ENCODE data around the gene GALNT14.
"Not testable (repeated sequence)": the region's sequence is repeated elsewhere in the genome, so short reads cannot be mapped to it uniquely, and the experiment has no call there.

The GALNT14 gene, protein sequence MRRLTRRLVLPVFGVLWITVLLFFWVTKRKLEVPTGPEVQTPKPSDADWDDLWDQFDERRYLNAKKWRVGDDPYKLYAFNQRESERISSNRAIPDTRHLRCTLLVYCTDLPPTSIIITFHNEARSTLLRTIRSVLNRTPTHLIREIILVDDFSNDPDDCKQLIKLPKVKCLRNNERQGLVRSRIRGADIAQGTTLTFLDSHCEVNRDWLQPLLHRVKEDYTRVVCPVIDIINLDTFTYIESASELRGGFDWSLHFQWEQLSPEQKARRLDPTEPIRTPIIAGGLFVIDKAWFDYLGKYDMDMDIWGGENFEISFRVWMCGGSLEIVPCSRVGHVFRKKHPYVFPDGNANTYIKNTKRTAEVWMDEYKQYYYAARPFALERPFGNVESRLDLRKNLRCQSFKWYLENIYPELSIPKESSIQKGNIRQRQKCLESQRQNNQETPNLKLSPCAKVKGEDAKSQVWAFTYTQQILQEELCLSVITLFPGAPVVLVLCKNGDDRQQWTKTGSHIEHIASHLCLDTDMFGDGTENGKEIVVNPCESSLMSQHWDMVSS

DNA sequence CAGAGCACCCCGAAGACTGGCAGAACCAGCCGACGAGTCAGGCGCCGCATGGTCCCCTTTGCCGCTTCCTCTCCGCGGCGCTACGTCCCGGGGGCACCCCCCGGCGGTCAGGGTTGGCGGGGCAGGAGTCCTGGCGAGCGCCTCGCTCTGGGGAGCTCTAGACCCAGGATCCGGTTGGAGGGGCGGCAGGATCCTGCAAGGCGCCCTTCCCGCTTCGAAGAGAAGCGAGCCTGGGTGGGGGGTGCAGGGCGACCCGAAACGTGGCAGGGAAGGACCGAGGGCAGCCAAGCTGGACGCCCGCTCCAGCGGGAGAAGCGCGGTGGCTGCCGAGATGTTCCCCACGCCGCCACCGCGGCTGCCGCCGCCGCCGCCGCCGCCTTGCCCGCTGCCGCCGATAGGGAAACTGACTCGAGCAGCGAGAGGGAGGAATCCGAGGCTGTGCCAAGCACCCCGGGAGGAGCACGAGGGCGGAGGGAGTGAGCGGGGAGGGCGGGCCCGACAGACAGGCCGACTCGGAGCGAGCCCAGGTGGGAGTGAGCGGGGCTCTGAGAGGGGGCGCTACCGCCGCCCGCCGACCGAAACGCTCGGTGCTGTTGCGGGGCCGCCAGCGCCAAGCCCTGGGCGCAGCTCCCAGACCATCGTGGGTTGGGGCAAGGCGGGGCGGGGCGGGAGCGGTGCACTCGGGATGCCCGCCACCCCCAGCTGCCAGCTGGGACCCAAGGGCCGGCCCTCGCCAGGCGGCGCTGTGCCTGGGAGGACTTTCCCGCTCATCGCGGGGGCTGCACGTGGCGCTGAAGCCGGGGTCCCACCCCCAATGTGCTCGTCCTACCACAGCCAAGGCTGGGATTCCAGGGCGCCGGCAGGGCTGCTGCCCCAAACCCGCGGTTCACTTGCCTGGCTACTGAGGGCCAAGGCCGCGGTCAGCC, at the start of gene GALNT14:
TSS of gene GALNT14 (minus strand) at position 404 of the 926 bp plus-strand sequence. CDS start at position 50, 354 bp downstream.
- H3K4me3 ChIP-seq (ENCODE audit: low read depth, low read length) = no peak within 1 kb of the TSS
- TF ChIP-seq, protein P1, sequence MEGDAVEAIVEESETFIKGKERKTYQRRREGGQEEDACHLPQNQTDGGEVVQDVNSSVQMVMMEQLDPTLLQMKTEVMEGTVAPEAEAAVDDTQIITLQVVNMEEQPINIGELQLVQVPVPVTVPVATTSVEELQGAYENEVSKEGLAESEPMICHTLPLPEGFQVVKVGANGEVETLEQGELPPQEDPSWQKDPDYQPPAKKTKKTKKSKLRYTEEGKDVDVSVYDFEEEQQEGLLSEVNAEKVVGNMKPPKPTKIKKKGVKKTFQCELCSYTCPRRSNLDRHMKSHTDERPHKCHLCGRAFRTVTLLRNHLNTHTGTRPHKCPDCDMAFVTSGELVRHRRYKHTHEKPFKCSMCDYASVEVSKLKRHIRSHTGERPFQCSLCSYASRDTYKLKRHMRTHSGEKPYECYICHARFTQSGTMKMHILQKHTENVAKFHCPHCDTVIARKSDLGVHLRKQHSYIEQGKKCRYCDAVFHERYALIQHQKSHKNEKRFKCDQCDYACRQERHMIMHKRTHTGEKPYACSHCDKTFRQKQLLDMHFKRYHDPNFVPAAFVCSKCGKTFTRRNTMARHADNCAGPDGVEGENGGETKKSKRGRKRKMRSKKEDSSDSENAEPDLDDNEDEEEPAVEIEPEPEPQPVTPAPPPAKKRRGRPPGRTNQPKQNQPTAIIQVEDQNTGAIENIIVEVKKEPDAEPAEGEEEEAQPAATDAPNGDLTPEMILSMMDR (IDR thresholded peaks at IDR 0.05; ENCODE audit: borderline replicate concordance, insufficient read depth, low read depth, low read length) = peak; percentile 42; the same call in 1 of the 2 replicates

DNA sequence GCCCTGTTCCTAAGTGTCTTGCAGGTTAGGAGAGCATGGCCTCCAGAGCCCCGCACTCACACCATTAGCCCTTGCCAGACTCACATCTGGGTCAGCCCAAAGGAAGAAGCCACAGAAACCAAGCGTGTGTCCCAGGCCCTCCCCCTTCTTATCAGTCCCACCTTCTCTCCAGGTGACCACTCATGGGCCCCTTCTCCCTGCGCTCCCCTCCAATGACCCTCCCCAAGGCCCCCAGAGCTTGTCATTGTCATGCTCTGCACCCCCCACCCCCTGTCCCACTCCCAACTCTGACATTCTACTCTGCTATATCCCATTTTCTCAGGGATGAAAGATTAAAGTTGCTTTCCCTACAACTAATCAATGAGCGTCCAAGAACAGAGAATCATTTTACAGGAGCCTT, 48.9 kb upstream of the GALNT14 start:
- TF ChIP-seq, protein P1 (IDR thresholded peaks at IDR 0.05; ENCODE audit: borderline replicate concordance, insufficient read depth, low read depth, low read length) = no peak
- H3K4me3 ChIP-seq (ENCODE audit: low read depth, low read length) = no peak overlapping the region

DNA sequence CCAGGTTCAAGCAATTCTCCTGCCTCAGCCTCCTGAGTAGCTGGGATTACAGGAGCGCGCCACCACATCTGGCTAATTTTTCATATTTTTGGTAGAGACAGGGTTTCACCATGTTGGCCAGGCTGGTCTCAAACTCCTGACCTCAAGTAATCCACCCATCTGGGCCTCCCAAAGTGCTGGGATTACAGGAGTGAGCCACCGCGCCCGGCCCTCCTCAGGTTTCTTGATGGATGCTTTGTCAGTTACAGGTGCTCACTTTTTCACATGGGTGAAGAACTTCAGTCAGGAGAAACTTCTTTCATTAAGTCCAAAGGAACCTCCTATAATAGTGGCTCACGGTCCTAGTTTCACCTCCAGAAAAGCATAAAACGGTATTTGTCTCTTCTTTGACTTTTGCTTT, 45.7 kb upstream of the GALNT14 start:
- H3K4me3 ChIP-seq (ENCODE audit: low read depth, low read length) = not testable (repeated sequence)

DNA sequence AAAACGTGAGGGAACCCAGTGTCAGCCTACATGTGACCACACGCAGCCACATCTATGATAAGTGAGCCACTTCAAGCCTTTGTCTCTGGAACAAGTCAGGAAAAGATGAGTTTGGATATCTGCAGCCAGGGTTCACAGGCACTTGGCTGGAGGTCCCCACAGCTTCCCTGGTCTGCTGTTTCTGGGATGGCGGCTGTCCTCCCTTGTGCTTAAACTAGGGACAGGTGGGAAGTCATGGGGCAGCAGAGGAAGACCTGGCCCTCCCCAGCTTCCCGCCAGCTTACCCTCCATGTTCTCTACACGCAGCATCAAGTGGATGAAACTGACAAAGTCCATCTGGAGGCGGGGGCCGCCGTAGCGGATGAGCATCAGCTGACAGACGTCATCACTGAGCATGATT, 38.5 kb upstream of the GALNT14 start:
- no peak overlapping the region for H3K4me3 ChIP-seq (ENCODE audit: low read depth, low read length)
- TF ChIP-seq, protein P1 (IDR thresholded peaks at IDR 0.05; ENCODE audit: borderline replicate concordance, insufficient read depth, low read depth, low read length) = no peak

DNA sequence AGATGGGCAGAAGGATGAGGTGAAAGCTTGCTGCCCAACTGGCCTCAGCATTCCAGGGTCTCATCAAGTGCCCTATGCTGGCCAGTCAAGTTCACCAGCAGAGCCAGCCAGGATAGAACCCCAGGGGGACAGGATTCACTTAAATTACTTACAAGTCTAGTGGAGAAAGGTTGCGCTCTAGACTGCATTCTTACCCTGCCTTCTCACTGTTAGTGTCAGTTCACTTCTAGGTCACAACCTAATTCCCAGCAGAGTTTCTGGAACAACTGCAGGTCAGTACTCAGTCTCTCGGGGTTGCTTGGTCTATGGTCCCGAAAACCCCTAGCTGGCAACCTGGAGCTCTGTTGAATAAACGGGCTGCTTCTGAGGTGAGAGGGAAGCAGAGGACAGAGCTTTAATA, 32.9 kb upstream of the GALNT14 start:
- H3K4me3 ChIP-seq (ENCODE audit: low read depth, low read length) = no peak overlapping the region
- TF ChIP-seq, protein P1 (IDR thresholded peaks at IDR 0.05; ENCODE audit: borderline replicate concordance, insufficient read depth, low read depth, low read length) = no peak

DNA sequence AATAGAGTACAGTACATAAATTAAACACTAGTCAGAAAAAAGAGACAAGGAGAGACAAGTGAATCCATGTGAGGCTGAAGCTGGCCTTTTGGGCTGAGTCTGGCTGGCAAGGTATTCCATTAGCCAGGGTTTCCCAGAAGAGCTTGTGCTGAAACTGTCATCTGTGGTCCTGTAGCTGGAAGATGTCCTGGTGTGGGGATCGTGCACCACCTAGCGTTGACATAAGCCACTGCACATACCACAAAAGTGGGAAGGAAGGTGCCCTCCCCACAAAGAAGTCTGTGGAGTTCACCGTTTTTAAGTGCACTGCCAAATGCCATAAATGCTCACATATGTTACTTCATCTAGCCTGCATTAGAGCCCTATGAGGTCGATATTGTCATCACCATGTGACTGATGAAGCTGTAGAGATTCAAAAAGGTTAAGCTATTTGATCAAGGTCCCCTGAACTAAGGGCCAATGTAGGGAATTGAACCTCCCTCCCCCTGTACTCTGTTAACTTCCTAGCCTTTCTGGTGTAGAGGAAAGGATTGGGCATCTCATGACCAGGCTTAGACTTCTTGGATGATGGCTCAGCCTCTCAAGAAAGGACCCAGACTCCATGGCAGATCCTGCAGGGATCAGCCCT, 31.9 kb upstream of the GALNT14 start:
- TF ChIP-seq, protein P1 (IDR thresholded peaks at IDR 0.05; ENCODE audit: borderline replicate concordance, insufficient read depth, low read depth, low read length) = peak; percentile 96
- no peak overlapping the region for H3K4me3 ChIP-seq (ENCODE audit: low read depth, low read length)

DNA sequence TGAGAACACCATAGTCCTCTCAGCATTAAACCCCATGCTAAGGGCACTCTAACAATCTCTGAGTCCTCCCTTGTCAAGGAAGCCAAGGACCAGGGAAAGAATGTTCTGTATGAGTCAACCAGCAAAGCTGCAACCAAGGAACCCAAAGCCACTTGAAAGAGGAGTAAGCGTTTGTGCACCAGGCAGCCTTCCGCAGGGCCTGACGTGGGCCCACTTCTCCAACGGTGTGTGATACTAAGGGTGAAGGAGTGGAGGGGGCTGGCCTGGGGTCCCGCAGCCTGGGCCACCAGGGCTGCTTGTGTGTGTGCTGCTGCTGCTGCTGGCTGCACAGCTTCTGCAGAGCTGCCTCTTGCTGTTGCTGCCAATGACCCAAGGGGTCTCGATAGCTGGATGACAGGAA, 30.1 kb upstream of the GALNT14 start:
- no peak overlapping the region for H3K4me3 ChIP-seq (ENCODE audit: low read depth, low read length)
- TF ChIP-seq, protein P1 (IDR thresholded peaks at IDR 0.05; ENCODE audit: borderline replicate concordance, insufficient read depth, low read depth, low read length) = no peak

Data from GM12875 (cell line).